IMR-90 (cell line): ENCODE data around the gene B3GAT2. TPM values are rescaled to one million over a fixed set of nuclear protein-coding genes. Genes with fewer than 3 reads are reported as not detected.
A peak's percentile ranks its signal among the peaks of the same experiment; 100 is the strongest.

ENCODE experiments used
- ATAC-seq: fragments of 200-7000 bp; cut with Tn5 transposase; 2 replicates; pipeline ENCODE4 v1.9.1; 2020; ENCODE audit warnings: low read depth, mild to moderate bottlenecking, moderate library complexity
- BruUV-seq: library from RNA; stranded (reverse); fragments of 400-500 nt; replicated peaks from 2 replicates; lab custom pipeline; 2021; lab: Mats Ljungman, UMichigan
- CTCF ChIA-PET: fragments of 300-600 bp; formaldehyde crosslinking; extraction: SDS; loops from one replicate; lab custom pipeline; 2021; ENCODE audit warnings: antibody characterized with exemption; lab: Yijun Ruan, JAX
- POLR2A ChIA-PET: fragments of 300-600 bp; sonication (Branson Sonifier 250); formaldehyde crosslinking; loops from one replicate; lab custom pipeline; 2022; ENCODE audit warnings: antibody characterized with exemption; ENCODE audit not compliant: unreplicated experiment; lab: Charles Lee
- DNase-seq: peaks from one replicate; pipeline ENCODE4 v3.0.0; 2013
- H2AFZ ChIP-seq: replicated peaks from 2 replicates; pipeline ENCODE3; 2013; ENCODE audit warnings: low read length, mild to moderate bottlenecking; ENCODE audit not compliant: poor library complexity
- H2AK5ac ChIP-seq: 2 replicates; pipeline ENCODE4 v1.6.1; 2013; ENCODE audit warnings: low read depth, low read length, inconsistent platforms
- H2AK9ac ChIP-seq: replicated peaks from 2 replicates; pipeline ENCODE3; 2013; ENCODE audit warnings: mild to moderate bottlenecking, low read depth, low read length, moderate library complexity; ENCODE audit not compliant: poor library complexity
- H2BK120ac ChIP-seq: 2 replicates; pipeline ENCODE4 v1.6.1; 2013; ENCODE audit warnings: low read depth, low read length, inconsistent platforms
- H2BK15ac ChIP-seq: 3 replicates; pipeline ENCODE4 v1.6.1; 2013; ENCODE audit warnings: low read depth, low read length, inconsistent platforms
- H2BK20ac ChIP-seq: 2 replicates; pipeline ENCODE4 v1.6.1; 2013; ENCODE audit warnings: low read depth, mild to moderate bottlenecking, inconsistent platforms, low read length, moderate library complexity
- H2BK5ac ChIP-seq: 2 replicates; pipeline ENCODE4 v1.6.1; 2013; ENCODE audit warnings: mild to moderate bottlenecking, low read depth, low read length, inconsistent platforms; ENCODE audit not compliant: poor library complexity, severe bottlenecking
- H3K14ac ChIP-seq: replicated peaks from 2 replicates; pipeline ENCODE4 v1.6.1; 2013; ENCODE audit warnings: low read depth, low read length, inconsistent platforms
- H3K18ac ChIP-seq: 2 replicates; pipeline ENCODE4 v1.6.1; 2013; ENCODE audit warnings: low read depth, low read length, control low read depth
- H3K23ac ChIP-seq: 2 replicates; pipeline ENCODE4 v1.6.1; 2013; ENCODE audit warnings: low read depth, low read length, inconsistent platforms
- H3K27ac ChIP-seq: 2 replicates; pipeline ENCODE4 v1.5.1; 2013; ENCODE audit warnings: mild to moderate bottlenecking, control low read depth, low read length; ENCODE audit not compliant: insufficient read depth
- H3K27me3 ChIP-seq: 2 replicates; pipeline ENCODE4 v1.6.1; 2013; ENCODE audit warnings: low read length; ENCODE audit not compliant: control insufficient read depth, insufficient read depth
- H3K36me3 ChIP-seq: 2 replicates; pipeline ENCODE4 v1.6.1; 2013; ENCODE audit warnings: low read length, mixed read lengths; ENCODE audit not compliant: control insufficient read depth, insufficient read depth
- H3K4ac ChIP-seq: 2 replicates; pipeline ENCODE4 v1.6.1; 2013; ENCODE audit warnings: low read depth, low read length, inconsistent platforms
- H3K4me1 ChIP-seq: 2 replicates; pipeline ENCODE4 v1.6.1; 2013; ENCODE audit warnings: low read length, mixed read lengths; ENCODE audit not compliant: control insufficient read depth, insufficient read depth
- H3K4me2 ChIP-seq: 2 replicates; pipeline ENCODE4 v1.6.1; 2013; ENCODE audit warnings: low read depth, mild to moderate bottlenecking, control low read depth, low read length, moderate library complexity
- H3K4me3 ChIP-seq: 2 replicates; pipeline ENCODE4 v1.5.1; 2013; ENCODE audit warnings: low read depth, mild to moderate bottlenecking, control low read depth, low read length, moderate library complexity; ENCODE audit not compliant: insufficient read depth
- H3K56ac ChIP-seq: 2 replicates; pipeline ENCODE4 v1.6.1; 2013; ENCODE audit warnings: low read length, inconsistent platforms; ENCODE audit not compliant: insufficient read depth; ENCODE audit errors: extremely low read depth
- H3K79me1 ChIP-seq, 2 experiments: 2 replicates each; pipeline ENCODE4 v1.6.1; 2013; ENCODE audit warnings: low read length in 2 of 2, inconsistent platforms in 1 of 2, low read depth in 1 of 2
- H3K9ac ChIP-seq: 2 replicates; pipeline ENCODE4 v1.6.1; 2013; ENCODE audit warnings: low read depth, low read length, control low read depth
- H3K9me1 ChIP-seq: 2 replicates; pipeline ENCODE4 v1.6.1; 2013; ENCODE audit warnings: low read length, inconsistent platforms; ENCODE audit not compliant: insufficient read depth
- H3K9me3 ChIP-seq: 2 replicates; pipeline ENCODE4 v1.6.1; 2013; ENCODE audit warnings: low read length; ENCODE audit not compliant: control insufficient read depth, insufficient read depth
- H4K20me1 ChIP-seq: 2 replicates; pipeline ENCODE4 v1.6.1; 2013; ENCODE audit warnings: low read length, inconsistent platforms; ENCODE audit not compliant: insufficient read depth
- H4K5ac ChIP-seq: 2 replicates; pipeline ENCODE4 v1.6.1; 2013; ENCODE audit warnings: mild to moderate bottlenecking, low read depth, low read length, control low read depth
- H4K8ac ChIP-seq, 2 experiments: 2 replicates each; pipeline ENCODE4 v1.6.1; 2013; ENCODE audit warnings: low read depth in 2 of 2, low read length in 2 of 2, control low read depth in 1 of 2, inconsistent platforms in 1 of 2
- H4K91ac ChIP-seq: 2 replicates; pipeline ENCODE4 v1.6.1; 2013; ENCODE audit warnings: low read depth, low read length, inconsistent platforms; ENCODE audit not compliant: insufficient read depth
- BHLHE40 ChIP-seq: fragments of 150-350 bp; IDR thresholded peaks from 2 replicates; pipeline ENCODE4 v1.6.1; 2016; ENCODE audit warnings: mild to moderate bottlenecking, low read depth, low read length
- CEBPB ChIP-seq: IDR thresholded peaks from 2 replicates; pipeline ENCODE4 v1.6.1; 2012; ENCODE audit warnings: low read depth, low read length, improper control_type of control experiment
- CHD1 ChIP-seq: IDR thresholded peaks from 2 replicates; pipeline ENCODE4 v1.6.1; 2012; ENCODE audit warnings: low read depth, low read length, improper control_type of control experiment
- CTCF ChIP-seq: conservative IDR thresholded peaks from 2 replicates; pipeline ENCODE4 v1.5.1; 2012; ENCODE audit warnings: mild to moderate bottlenecking, low read depth, low read length, improper control_type of control experiment
- ELK1 ChIP-seq: fragments of 150-350 bp; IDR thresholded peaks from 2 replicates; pipeline ENCODE4 v1.6.1; 2016; ENCODE audit warnings: low read depth, mild to moderate bottlenecking, low read length, moderate library complexity, borderline replicate concordance
- FOS ChIP-seq: fragments of 150-350 bp; IDR thresholded peaks from 2 replicates; pipeline ENCODE4 v1.6.1; 2016; ENCODE audit warnings: low read depth, low read length
- MXI1 ChIP-seq: IDR thresholded peaks from 2 replicates; pipeline ENCODE4 v1.6.1; 2012; ENCODE audit warnings: low read depth, mild to moderate bottlenecking, low read length, moderate library complexity, borderline replicate concordance
- POLR2A ChIP-seq: IDR thresholded peaks from 2 replicates; pipeline ENCODE4 v1.6.1; 2012; ENCODE audit warnings: mild to moderate bottlenecking, low read depth, low read length
- RAD21 ChIP-seq: IDR thresholded peaks from 2 replicates; pipeline ENCODE4 v1.6.1; 2012; ENCODE audit warnings: low read length, improper control_type of control experiment
- RFX5 ChIP-seq: IDR thresholded peaks from 2 replicates; pipeline ENCODE4 v1.8.0; 2012; ENCODE audit warnings: low read depth, mild to moderate bottlenecking, low read length, moderate library complexity
- WGBS, 2 experiments: methylation state at CpG; one replicate each; pipeline versions ENCODE4 v1.1.5 to v1.1.7; 2013; ENCODE audit warnings: missing lambda C conversion rate in 2 of 2; ENCODE audit not compliant: insufficient read length in 1 of 2; ENCODE audit errors: extremely low coverage in 2 of 2; 5-methylcytosine and 5-hydroxymethylcytosine counted together
- dilution Hi-C: fragments of 300-500 bp; cut with HindIII; formaldehyde crosslinking; loops from one replicate; pipeline ENCODE4 v1.14.3; 2018; ENCODE audit warnings: low sequenced_read_pairs; ENCODE audit not compliant: unreplicated experiment
- in situ Hi-C: fragments of 300-500 bp; cut with MboI; formaldehyde crosslinking; loops from 3 replicates; pipeline ENCODE4 v1.14.3; 2019; ENCODE audit warnings: low sequenced_read_pairs, inconsistent platforms, mixed read lengths
- intact Hi-C: fragments of 100-400 bp; cut with micrococcal nuclease; formaldehyde crosslinking; loops from 2 replicates; pipeline ENCODE4 v1.10.0; 2022
- polyA plus RNA-seq, 3 experiments: library from polyadenylated mRNA; depleted of rRNA; stranded (reverse); fragments of >200 nt; gene quantifications; 2 replicates each; pipeline ENCODE4 v1.2.3, GENCODE V29; 2012; ENCODE audit warnings: low replicate concordance in 1 of 3
- total RNA-seq: library from RNA; depleted of rRNA; stranded (reverse); fragments of >200 nt; gene quantifications from 2 replicates; pipeline ENCODE4 v1.2.3, GENCODE V29; 2012

Gene B3GAT2
- total and polyA plus RNA-seq, 2 of the 4 experiments (the other 2 are of a cell fraction), result 0.02 TPM; not detected in 1

GRCh38 chr6:70954750-70955149, 2.1 kb downstream of the B3GAT2 start:
- no peak overlapping the region for H3K4me3 ChIP-seq
- TF ChIP-seq CHD1 (no peak), ELK1 (no peak), MXI1 (no peak), RFX5 (no peak), RAD21 (no peak), POLR2A (no peak), CEBPB (no peak), CTCF (no peak), BHLHE40 (no peak), FOS (no peak)
- intact Hi-C loops, result loop anchor here (5.0 kb wide), 4 partner anchors 247 to 642 kb away; partner anchors contain the start of gene FAM135A
- ATAC-seq (no peak), DNase-seq (no peak)
- H3K9me1 ChIP-seq, result no peaks in the 10 kb centered on the region
- no peak overlapping the region for H2BK15ac ChIP-seq
- no peak overlapping the region for H3K4ac ChIP-seq
- CTCF ChIA-PET, result no interaction called here
- no peak overlapping the region for H4K8ac ChIP-seq
- no peak overlapping the region for H3K4me2 ChIP-seq
- H4K5ac ChIP-seq, result no peak overlapping the region
- peak overlapping the region; percentile 44 for H2AFZ ChIP-seq
- WGBS, 2 experiments, result 20% methylated on average over 4 of the region's 14 CpGs; no CpG with 5 or more reads in 1 of the 2 experiments
- no peak overlapping the region for H3K14ac ChIP-seq
- H2AK5ac ChIP-seq, result no peak overlapping the region
- no peaks in the 10 kb centered on the region for H3K79me1 ChIP-seq
- dilution Hi-C loops, result no loop called here
- H3K4me1 ChIP-seq, result no peaks in the 10 kb centered on the region
- H3K27ac ChIP-seq, result no peak overlapping the region
- H3K56ac ChIP-seq, result no peak overlapping the region
- no peaks in the 10 kb centered on the region for H4K20me1 ChIP-seq
- H3K9ac ChIP-seq, result no peak overlapping the region
- no peak overlapping the region for H2AK9ac ChIP-seq
- H2BK5ac ChIP-seq, result no peak overlapping the region
- H3K23ac ChIP-seq, result no peak overlapping the region
- no peak overlapping the region for H4K91ac ChIP-seq
- POLR2A ChIA-PET, result no interaction called here
- no peak overlapping the region for H2BK20ac ChIP-seq
- H3K9me3 ChIP-seq, result no peaks in the 10 kb centered on the region
- no peaks in the 10 kb centered on the region for H3K36me3 ChIP-seq
- H3K27me3 ChIP-seq, result peaks cover 46% of the 10 kb centered on the region
- in situ Hi-C loops, result no loop called here
- BruUV-seq, result no TSS peak
- no peak overlapping the region for H2BK120ac ChIP-seq
- no peak overlapping the region for H3K18ac ChIP-seq
